ENCODE results near the gene CXXC5.

The CXXC5 gene

DNA sequence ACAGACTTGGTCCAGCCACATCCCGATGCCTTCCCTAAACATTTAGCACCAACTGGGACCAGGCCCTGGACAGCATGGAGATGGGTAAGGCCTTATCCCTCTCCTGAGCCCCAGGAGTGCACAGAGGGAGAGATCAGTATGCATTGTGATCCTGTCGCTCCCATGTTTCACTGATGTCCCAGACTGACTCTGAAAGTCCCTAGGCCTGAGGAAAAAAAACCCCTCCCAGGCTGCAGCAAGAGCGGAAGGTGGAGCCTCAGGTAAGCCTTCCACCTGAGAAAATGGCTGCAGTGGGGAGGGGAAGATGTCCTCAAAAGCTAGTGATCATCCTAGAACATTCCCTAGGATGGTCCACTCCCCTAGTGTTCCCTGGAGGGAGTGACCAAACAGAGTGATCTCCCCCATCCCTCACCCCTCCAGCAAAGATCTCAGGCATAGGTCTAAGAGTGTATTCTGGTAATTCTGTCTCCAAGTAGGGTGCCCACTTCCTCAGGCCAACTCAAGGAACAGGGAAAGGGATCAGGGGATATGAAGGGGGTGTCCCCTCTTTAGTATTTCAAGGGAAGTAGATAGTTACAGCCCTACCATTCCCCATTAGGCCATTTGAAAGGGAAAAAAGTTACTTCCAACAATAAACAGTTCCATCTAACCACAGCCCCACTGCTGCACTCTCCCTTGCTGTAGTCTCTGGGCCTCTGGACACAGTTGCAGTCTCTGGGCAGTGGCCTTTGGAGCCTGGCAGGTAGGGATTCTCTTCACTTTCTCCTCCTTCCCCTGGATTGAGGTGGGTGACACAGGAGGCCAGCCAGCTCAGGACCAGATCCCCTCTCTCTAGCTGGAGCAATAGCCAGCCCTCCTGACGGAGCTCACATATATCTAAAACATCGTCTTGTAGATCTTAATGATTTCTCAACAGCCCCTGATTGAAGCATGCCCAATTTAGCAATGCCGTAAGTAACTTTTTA is 6.8 kb upstream of the CXXC5 start:
- TF ChIP-seq, protein P1, sequence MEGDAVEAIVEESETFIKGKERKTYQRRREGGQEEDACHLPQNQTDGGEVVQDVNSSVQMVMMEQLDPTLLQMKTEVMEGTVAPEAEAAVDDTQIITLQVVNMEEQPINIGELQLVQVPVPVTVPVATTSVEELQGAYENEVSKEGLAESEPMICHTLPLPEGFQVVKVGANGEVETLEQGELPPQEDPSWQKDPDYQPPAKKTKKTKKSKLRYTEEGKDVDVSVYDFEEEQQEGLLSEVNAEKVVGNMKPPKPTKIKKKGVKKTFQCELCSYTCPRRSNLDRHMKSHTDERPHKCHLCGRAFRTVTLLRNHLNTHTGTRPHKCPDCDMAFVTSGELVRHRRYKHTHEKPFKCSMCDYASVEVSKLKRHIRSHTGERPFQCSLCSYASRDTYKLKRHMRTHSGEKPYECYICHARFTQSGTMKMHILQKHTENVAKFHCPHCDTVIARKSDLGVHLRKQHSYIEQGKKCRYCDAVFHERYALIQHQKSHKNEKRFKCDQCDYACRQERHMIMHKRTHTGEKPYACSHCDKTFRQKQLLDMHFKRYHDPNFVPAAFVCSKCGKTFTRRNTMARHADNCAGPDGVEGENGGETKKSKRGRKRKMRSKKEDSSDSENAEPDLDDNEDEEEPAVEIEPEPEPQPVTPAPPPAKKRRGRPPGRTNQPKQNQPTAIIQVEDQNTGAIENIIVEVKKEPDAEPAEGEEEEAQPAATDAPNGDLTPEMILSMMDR (IDR thresholded peaks at IDR 0.05) = no peak

DNA sequence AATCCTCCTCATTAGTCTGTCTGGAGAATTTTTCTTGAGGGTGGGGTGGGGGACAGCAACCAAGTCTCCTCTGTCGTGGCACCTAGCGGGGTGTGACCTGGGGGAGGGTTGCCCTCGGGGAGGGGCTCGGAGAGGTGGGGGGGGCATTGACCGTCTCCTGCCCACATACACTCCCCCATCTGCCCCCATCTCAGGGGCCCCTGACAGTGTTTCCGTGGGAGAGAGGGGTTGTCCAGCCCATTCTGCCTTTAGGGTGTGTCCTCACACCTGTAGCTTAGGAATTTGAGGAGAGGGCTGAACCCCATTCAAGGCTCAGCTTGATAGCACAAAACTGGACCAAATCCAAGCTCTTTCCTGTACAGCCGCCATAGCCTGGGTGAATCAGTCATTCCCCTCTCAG is 5.9 kb upstream of the CXXC5 start:
- TF ChIP-seq, protein P1 (IDR thresholded peaks at IDR 0.05) = no peak

DNA sequence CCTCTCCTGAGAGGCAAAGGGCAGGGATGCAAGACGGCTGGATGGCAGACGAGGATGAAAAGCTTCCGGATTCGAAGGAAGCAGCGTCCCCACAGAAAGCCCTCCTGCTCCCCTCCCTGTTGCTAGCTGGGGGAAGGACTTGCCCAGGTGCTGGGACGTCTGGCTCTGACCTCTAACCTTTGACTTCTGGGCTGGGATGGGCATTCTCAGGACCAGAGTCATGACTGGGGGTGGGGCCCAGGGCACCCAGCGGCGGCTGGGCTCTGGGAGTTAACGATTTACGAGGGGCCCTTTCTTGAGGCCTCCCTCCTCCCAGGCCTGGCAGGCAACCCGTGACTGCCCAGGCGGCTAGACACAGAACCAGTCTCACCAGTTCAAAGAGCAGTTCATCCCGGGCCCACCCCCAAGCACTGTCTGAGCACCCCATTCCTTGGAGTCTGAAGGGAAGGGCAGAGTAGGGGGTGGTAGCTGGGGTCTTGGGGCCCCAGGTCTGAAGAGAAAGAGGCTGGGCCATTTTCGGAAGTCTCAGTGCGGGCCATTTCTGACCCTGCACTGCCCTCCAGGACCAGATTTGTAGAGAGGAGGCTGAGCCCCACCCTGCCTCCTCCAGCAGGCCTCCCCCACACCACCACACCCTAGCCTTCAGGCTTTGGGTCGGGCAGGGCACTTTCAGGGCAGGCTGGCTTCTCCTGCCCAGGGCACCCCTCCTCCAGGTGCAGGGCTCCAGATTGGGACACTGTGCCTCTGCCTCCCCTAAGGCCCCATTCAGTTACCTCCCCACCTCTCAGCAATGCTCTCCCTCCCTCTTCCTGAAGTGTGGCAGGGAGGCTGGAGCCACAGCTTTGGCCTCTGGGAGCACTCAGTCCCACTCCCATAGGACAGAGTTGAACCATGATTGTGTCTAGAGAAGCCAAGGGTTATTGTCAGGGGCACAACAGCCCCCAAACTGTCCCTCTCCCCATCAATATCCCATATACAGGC is 5.0 kb upstream of the CXXC5 start:
- TF ChIP-seq, protein P1 (IDR thresholded peaks at IDR 0.05) = no peak

DNA sequence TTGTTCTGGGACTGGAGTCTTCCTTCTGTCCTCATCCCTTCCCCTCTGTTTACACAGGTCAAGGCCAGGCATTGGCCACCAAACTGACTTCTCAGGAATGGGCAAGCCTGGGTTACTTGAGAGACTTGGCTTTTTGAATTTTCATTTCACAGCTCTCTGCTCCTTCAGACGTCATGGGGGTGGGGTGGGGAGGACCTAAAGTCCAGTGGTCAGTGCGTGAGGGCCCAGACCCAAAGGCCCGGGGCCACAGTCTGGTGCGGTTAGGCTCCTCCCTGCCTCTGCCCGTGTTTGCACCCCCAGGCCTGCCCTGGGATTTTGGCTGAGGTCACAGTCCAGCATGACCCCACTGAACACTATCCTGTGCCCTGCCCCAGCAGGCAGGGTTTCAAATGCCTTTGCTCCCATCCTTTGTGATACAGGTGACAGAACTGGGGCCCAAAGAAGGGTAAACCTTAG is 4.1 kb upstream of the CXXC5 start:
- TF ChIP-seq, protein P1 (IDR thresholded peaks at IDR 0.05) = no peak

DNA sequence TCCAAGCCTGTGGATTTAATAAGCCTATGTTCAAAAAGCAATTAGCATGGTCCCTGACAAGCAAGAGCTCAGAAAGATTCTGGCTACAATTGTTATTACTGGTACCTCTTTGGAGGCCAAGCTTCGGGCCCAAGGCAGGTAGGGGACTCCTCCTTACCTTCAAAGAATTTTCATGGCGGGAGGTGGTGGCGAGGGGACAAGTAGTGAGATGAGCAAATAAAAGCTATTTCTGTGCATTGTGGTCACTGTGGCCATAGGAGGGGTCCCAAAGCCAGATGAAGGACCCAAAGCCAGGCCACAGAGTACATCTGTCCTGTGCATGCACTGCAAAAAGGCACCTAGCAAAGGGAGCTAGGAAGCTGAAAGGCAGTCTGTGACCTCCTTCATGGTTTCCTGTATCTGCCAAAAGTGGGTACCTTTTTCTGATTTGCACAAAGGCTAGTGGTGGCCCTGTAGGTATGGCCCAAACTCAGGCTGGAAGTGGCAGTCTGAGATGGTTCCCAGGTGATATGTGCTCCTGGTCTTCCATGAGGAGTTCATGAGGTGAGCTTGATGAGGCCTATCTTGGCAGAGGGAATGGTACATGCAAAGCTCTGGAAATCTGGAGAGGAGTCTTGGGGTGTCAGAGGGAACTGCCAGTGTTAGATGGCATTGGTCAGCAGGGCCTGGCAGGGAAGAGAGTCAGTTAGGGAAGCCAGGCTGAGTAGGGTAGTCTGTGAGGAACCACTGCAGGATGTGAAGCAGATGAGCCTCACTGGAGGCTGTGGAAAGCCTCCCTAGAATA is 3.3 kb upstream of the CXXC5 start:
- TF ChIP-seq, protein P1 (IDR thresholded peaks at IDR 0.05) = no peak

DNA sequence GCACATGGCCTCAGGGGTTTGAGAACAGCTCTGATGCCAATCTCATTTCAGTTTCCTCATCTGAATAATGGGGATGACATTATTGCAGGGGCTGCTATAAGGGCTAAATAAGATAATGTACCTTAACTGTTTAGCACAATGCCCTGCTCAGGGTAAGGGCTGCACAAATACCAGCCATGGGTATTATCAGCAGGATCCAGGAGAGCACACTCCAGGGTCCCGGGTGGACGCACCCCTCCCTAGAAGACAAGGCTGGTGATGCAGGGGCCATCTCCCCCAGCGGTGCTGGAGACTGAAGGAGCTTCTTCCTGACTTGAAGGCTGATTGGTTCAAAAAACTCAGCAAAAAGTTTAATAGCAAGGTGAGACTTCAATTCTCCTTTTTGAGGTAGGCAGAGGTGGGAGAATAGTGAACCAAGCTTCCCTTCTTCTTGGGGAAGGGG is 2.7 kb upstream of the CXXC5 start:
- TF ChIP-seq, protein P1 (IDR thresholded peaks at IDR 0.05) = no peak
